ENCODE data around the gene SGK1.
"Not testable (repeated sequence)": the region's sequence is repeated elsewhere in the genome, so short reads cannot be mapped to it uniquely, and the experiment has no call there.

SGK1 gene

DNA sequence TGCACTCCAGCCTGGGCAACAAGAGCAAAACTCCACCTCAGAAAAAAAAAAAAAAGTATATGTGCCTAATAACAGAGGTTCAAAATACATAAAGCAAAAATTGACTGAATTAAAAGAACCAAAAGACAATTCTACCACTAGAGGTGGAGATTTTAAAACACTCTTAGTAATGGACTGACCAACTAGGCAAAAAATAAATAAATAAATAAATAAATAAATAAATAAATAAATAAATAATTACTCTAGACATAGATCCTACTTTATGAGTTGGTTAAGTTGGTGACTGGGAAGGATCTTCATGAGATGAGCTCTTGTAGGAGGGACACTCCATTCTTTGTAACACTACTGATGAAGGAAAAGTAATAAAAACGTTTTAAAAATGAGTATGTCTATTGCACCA is 113.9 kb downstream of the SGK1 start:
- no peak for DNase-seq (ENCODE audit: low read depth)
- no peak overlapping the region for H3K4me3 ChIP-seq (ENCODE audit: control insufficient read depth, low read depth, low read length)
- TF ChIP-seq, protein P1, sequence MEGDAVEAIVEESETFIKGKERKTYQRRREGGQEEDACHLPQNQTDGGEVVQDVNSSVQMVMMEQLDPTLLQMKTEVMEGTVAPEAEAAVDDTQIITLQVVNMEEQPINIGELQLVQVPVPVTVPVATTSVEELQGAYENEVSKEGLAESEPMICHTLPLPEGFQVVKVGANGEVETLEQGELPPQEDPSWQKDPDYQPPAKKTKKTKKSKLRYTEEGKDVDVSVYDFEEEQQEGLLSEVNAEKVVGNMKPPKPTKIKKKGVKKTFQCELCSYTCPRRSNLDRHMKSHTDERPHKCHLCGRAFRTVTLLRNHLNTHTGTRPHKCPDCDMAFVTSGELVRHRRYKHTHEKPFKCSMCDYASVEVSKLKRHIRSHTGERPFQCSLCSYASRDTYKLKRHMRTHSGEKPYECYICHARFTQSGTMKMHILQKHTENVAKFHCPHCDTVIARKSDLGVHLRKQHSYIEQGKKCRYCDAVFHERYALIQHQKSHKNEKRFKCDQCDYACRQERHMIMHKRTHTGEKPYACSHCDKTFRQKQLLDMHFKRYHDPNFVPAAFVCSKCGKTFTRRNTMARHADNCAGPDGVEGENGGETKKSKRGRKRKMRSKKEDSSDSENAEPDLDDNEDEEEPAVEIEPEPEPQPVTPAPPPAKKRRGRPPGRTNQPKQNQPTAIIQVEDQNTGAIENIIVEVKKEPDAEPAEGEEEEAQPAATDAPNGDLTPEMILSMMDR (conservative IDR thresholded peaks at IDR 0.05; ENCODE audit: control insufficient read depth, insufficient read depth, low read depth, low read length) = no peak

DNA sequence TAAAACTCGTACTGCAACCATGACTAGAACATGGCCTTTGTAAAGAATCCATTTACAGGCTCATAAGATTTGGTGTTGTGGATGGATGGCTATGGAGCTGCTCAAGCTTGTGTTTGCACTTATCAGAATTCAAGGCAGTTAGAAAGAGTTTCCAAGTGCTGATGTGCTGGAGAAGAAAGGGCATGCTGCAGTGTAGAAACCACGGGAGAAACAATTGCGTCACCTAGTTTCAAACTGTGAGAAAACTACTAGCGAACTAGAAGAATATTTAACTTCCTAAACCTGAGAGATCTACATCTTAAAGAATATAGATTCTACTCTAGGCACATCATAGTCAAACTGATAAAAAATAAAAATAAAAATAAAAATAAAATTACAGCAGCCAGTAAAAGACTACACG is 116.2 kb downstream of the SGK1 start:
- H3K4me3 ChIP-seq (ENCODE audit: control insufficient read depth, low read depth, low read length) = no peak overlapping the region
- DNase-seq (ENCODE audit: low read depth) = no peak
- TF ChIP-seq, protein P1 (conservative IDR thresholded peaks at IDR 0.05; ENCODE audit: control insufficient read depth, insufficient read depth, low read depth, low read length) = no peak

DNA sequence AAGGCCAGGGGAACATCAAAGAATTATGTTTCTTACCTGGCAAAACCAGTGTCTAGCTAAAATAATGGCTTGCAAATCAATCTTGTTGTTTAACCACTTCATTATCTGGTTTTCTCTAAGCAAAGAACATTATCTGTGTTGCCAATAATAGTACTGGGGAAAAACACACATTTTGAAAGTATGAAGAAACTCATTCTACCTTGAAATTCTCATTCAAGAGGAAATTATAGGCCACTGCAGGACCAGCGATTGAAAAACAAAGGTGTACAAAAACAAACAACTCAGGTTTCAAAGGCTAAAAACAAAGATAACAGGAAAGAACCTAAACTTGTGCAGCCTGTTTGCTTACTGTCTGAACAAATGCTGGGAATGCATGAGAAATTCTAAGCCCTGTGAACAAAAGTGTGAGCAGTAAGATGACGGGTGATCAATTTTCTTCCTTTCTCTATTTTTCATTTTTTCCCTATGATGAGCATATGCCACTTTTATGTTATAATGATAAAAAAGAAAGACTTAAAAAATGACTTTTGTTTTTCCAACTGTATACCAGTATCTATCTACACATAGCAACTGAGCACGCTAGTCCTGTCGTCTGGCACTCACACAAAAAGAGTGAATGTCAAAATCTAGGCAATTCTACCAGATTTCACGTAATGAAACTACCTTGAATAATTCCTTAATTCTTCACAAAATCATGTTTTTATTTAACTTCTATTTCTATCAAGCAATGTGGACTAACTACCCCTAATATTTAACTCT is 117.9 kb downstream of the SGK1 start:
- no peak for DNase-seq (ENCODE audit: low read depth)
- H3K4me3 ChIP-seq (ENCODE audit: control insufficient read depth, low read depth, low read length) = no peak overlapping the region

DNA sequence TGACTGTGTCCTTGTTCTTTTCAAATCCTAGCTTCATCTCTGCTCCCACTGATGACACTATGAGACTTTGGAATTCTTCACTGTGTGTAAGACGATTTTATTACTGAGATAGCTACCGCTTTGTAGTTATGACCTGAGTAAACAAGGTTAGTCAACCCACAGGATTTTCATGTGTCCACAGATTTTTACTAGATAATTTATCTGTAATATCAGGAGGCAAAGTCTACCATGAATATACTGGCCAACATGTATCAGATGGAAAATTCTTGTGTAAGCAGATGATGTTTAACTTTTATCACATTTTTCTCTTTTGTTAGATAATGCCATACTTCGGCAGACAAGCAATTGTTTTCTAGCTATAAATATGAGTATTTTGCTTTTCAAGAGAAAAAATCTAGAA is 119.8 kb downstream of the SGK1 start:
- no peak for DNase-seq (ENCODE audit: low read depth)
- TF ChIP-seq, protein P1 (conservative IDR thresholded peaks at IDR 0.05; ENCODE audit: control insufficient read depth, insufficient read depth, low read depth, low read length) = no peak
- H3K4me3 ChIP-seq (ENCODE audit: control insufficient read depth, low read depth, low read length) = no peak overlapping the region

More for the DNA sequence above, 117.9 kb downstream of the SGK1 start:
- TF ChIP-seq, protein P1 (conservative IDR thresholded peaks at IDR 0.05; ENCODE audit: control insufficient read depth, insufficient read depth, low read depth, low read length) = no peak

DNA sequence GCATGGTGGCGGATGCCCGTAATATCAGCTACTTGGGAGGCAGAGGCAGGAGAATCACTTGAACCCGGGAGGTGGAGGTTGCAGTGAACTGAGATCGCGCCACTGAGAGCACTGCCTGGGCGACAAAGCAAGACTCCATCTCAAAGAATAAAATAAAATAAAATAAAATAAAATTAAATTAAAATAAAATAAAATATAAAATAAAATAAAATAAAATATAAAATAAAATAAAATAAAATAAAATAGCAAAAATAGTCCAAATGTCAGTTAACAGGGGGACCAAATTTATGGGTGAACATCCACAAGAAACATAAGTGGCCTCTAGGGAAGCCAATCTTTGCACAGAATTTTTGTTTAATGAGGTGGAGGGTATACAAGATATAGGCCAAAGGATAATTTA is 120.2 kb downstream of the SGK1 start:
- DNase-seq (ENCODE audit: low read depth); H3K4me3 ChIP-seq (ENCODE audit: control insufficient read depth, low read depth, low read length): not testable (repeated sequence)

DNA sequence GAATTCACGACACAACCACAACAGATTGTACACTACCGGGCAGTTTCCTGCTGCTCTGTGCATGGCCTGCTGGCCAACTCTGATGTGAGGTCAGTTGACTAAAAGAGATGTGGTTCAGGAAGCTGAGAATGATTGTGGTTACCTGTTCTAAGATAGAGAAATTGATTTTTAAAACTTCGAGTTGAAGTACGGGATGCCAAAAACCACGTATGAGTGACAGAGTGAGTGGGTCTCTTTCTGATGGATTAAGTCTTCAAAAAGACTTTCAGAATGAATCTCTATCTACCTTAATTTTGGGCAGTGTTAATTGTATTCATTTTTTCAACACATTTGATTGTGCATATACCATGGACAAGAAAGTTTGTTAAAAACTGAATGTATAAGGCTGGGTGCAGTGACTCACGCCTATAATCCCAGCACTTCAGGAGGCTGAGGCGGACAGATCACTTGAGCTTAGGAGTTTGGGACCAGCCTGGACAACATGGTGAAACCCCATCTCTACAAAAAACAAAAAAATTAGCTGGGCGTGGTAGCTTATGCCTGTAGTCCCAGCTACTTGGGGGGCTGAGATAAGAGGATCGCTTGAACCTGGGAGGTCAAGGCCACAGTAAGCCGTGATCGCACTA is 121.2 kb downstream of the SGK1 start:
- no peak for DNase-seq (ENCODE audit: low read depth)
- TF ChIP-seq, protein P1 (conservative IDR thresholded peaks at IDR 0.05; ENCODE audit: control insufficient read depth, insufficient read depth, low read depth, low read length) = no peak
- no peak overlapping the region for H3K4me3 ChIP-seq (ENCODE audit: control insufficient read depth, low read depth, low read length)

DNA sequence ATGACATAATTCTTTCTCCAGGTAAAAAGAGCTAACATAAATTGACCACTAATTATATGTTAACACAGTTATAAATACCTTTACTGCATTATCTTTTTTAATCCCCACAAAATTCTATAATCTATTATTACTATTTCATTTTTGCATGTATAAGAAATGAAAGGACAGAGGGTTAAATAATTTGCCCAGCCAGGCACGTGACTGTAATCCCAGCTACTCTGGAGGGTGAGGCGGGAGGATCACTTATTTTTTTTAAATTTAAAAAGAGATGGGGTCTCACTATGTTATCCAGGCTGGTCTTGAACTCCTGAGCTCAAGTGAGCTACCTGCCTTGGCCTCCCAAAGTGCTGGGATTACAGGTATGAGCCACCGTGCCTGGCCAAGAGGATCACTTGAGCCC is 121.9 kb downstream of the SGK1 start:
- DNase-seq (ENCODE audit: low read depth) = no peak
- no peak overlapping the region for H3K4me3 ChIP-seq (ENCODE audit: control insufficient read depth, low read depth, low read length)
- TF ChIP-seq, protein P1 (conservative IDR thresholded peaks at IDR 0.05; ENCODE audit: control insufficient read depth, insufficient read depth, low read depth, low read length) = no peak
